22Rv1 (cell line): ENCODE data around the gene GFER.

Experiments used
- ZFX ChIP-seq: fragments of 450-650 bp; IDR thresholded peaks from 2 replicates; pipeline ENCODE4 v1.6.1; 2017; ENCODE audit warnings: antibody characterized with exemption, borderline replicate concordance
- TF ChIP-seq, protein P1 (sequence below): fragments of 450-650 bp; IDR thresholded peaks from 2 replicates; pipeline ENCODE4 v1.5.1; 2017; ENCODE audit warnings: mild to moderate bottlenecking

DNA sequence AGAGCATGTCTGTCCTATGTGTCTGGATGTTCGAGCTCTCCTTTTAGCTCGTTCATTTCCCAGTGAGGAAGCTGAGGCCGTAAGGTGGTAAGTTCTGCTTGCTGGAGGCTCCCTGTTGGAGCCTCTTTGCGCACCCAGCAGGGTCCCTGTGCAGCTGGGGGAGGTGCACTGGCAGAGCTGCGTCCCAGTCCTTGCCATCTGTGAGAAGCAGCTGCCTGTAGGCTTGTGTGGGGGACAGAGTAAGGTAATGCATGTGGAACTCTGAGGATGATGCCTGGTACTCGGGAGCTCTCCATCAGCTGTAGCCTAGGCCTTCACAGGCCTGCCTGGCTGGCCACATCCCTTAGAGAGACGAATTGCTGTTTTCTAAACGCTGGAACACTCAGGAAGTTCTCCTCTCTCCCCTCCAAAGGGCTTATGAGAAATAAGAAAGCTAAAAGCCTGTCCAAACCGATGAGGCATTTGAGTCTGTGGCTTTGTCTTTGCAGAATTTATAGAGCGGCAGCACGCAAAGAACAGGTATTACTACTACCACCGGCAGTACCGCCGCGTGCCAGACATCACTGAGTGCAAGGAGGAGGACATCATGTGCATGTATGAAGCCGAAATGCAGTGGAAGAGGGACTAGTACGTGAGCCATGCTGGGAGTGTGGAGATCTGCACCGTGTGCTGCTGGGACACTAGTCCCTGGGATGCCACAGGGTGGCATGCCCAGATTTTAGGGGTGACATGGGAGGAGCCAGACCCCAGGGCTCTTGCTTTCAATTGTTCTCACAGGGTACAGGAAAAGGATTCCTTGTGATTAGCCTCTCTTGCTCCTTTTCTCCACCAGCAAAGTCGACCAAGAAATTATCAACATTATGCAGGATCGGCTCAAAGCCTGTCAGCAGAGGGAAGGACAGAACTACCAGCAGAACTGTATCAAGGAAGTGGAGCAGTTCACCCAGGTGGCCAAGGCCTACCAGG, 23.0 kb upstream of the GFER start:
- TF ChIP-seq, protein P1, sequence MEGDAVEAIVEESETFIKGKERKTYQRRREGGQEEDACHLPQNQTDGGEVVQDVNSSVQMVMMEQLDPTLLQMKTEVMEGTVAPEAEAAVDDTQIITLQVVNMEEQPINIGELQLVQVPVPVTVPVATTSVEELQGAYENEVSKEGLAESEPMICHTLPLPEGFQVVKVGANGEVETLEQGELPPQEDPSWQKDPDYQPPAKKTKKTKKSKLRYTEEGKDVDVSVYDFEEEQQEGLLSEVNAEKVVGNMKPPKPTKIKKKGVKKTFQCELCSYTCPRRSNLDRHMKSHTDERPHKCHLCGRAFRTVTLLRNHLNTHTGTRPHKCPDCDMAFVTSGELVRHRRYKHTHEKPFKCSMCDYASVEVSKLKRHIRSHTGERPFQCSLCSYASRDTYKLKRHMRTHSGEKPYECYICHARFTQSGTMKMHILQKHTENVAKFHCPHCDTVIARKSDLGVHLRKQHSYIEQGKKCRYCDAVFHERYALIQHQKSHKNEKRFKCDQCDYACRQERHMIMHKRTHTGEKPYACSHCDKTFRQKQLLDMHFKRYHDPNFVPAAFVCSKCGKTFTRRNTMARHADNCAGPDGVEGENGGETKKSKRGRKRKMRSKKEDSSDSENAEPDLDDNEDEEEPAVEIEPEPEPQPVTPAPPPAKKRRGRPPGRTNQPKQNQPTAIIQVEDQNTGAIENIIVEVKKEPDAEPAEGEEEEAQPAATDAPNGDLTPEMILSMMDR, result no peak
- no peak for TF ChIP-seq ZFX
